DMS114 treated with DMSO at 0.1 percent for 48 hours (cell line): ENCODE data around the gene S100A12.
"Not testable (repeated sequence)": the region's sequence is repeated elsewhere in the genome, so short reads cannot be mapped to it uniquely, and the experiment has no call there.

Experiments used
- DNase-seq: peaks from one replicate; lab custom pipeline; 2025; ENCODE audit not compliant: unreplicated experiment; lab: John Stamatoyannopoulos, UW

S100A12 gene

GRCh38 chr1:153353226-153353947, 22.0 kb downstream of the S100A12 start:
- DNase-seq: peak; percentile 27

DNA sequence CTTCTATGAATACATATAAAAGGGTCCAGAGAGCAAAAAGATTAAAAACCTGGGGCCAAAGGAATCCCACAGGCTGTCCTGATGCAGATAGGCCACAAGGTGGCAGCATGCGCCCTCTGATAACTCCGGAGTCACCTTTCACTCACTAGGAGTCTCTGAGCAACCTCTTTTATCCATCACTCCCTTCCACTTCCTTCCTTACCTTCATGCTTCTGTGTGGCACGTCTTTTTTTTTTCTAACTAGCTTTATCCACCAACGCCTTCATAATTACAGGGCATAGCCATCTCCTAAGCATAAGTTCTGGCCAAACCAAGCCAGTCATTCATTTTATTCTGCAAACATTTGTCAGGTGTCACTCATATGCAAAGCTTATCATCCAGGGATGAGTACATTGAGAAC, 22.9 kb downstream of the S100A12 start:
- DNase-seq: peak; percentile 91

GRCh38 chr1:153350321-153350957, 25.0 kb downstream of the S100A12 start:
- DNase-seq: no peak

DNA sequence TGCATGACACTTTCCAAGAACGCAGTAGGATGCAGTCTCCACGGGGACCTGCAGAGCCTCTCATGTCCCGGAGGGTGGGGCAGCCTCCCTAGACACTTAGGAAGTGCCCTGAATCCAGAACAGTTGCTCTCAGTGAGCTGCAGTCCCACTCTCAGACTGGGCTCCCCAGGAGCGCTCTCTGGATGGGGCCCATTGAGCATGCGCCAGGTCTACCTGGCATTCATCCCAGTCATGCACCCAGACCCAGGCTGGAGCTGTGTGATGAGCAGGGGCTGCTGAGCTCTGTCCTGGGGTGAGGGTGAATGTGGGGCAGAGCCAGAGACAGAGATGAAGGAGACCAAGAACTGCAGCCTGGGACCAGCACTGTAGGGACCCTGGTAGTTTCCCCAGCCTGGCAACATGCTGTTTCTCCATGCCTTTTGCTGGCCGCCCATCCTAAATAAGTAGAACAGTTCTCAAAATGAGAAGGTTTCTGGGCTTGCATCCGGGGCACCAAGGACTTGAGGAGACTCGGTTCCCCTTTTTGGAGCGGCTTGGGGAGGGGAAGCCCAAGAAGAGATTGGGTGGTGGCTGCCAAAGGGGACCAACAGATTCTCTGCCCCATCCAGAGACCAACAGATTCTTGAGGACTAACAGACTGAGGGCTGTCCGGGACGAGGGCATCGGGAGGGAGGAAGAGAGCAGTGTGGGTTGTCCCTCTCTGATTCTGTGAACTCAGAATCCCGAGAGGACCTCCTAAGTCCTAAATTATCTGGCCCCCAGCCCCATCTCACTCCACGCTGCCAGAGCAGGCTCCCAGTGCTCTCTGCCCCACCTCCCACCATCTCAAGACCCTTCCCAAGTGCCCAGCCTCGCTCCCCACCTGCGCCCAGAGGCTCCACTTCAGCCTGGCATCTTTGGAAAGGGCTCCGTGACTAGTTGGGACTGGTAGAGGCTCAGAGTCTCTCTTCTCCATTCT, 25.8 kb downstream of the S100A12 start:
- no peak for DNase-seq

GRCh38 chr1:153348511-153349362, 26.7 kb downstream of the S100A12 start, which contains the start of gene PGLYRP4:
TSS of gene PGLYRP4 (minus strand) at chr1:153348841. CDS start at chr1:153347932, 909 bp downstream.
- DNase-seq: no peak

DNA sequence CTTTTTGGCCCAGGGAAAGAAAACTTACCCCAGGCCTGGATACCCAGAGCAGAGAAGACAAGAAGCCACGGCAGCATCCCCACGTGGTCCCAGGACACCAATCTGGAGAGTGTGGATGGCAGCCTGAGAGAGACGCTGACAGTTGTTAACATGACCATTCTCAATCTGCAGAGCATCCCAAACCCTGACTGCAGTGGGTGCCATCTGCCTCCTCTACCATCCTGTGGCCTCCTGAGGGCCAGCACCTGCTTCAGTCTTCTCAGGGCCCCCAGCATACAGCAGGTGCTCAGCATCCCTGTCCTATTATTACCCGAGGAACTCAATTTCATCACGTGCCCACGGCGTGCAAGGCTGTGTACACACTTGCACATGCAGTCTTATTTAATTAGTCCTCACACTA, 27.6 kb downstream of the S100A12 start:
- DNase-seq: no peak

DNA sequence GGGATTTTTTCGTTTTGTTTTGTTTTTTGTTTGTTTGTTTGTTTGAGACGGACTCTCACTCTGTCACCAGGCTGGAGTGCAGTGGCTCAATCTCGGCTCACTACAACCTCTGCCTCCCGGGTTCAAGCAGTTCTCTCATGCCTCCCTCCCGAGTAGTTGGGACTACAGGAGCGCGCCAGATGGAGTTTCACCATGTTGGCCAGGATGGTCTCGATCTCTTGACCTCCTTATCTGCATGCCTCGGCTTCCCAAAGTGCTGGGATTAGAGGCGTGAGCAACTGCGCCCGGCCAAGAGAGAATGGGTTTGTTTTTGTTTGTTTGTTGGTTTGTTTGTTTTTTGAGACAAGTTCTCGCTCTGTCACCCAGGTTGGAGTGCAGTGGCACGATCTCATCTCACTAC, 28.4 kb downstream of the S100A12 start:
- DNase-seq: not testable (repeated sequence)

DNA sequence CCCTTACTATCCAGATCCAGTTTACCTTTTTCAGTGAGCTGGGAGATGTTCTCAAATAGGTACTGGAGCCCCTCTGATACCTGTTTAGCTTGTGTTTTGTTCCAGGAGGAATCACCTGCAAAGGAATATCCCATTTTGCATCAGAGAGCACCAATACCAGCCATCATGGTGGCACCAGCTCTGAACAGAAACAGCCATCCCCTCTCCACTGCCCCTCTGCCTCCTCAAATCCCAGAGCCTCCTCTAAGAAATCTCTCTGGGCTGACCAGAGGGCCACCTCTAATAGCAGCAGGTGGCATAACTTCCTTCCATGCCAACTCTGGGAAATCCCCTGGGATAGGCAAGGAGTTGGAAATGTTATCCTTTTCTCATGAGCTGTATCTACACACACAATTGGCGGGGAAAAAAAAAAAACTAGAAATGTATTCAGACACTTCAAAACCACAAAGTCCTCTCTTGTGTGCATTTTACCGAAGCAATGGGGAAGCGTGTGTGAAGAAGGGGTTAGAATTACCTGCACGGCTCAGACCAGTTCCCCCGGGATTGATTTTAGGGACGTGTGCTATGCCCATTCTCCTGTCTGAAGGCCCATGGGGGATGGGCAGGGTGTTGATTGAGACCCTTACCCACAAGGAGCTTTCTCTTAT, 29.2 kb downstream of the S100A12 start:
- DNase-seq: no peak

DNA sequence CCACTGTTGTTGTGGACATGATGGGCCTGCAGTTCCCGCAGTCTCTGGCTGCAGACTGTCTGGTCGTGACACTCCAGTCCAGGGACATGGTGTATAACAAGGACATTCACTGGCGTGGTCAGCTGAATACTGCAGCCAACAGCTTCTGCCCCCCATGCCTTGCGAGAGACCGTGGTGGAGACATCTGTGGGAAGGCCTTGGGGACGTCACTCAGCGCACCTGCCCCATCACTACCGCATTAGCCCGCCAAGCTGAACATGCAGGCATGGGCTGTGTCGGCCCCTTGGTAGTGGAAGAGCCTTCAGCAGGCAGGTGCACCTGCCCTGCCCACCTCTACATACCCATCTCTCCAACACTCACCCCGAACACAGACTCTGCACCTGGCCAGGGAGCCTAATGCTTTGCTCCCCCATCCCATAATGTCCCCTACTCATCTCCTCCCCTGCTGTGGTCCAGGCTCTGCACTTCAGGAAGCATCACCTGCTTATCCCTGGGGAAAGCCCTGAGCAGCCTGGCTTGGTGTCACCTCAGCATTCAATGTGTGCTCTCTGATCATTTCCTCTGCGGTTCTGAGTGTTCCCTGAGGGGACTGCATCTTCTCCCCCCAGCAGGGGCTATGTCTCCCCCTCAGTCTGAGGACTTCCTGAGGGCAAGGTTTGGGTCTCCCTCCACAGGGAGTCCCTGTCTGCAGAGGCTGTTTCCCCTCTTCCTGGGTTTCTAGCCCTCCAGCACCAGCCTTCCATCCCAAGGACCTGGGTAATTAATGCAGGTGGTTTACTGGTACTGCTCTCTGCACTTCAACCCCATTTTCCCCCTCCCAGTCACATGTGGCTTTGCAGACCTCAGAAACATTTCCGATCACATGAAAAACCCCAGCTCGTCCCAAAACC, 30.0 kb downstream of the S100A12 start:
- DNase-seq: no peak

DNA sequence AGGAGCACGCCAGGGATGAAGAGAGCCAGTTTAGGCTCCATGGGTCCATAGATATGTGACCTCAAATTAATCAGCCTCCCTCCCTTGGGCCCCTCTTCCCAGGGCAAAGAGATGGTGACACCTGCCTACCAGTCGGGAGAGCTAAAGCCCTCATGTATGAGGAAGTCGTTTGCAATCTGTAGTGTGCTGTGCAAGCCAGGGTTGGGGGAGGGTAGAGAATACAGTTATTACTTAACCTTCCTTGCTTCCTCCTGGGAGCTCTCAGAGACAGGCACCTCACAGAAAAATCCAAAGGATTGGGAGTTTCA, 30.7 kb downstream of the S100A12 start:
- no peak for DNase-seq

- DNase-seq: no peak
Measured at GRCh38 chr1:153343811-153344717, 31.4 kb downstream of the S100A12 start.

DNA sequence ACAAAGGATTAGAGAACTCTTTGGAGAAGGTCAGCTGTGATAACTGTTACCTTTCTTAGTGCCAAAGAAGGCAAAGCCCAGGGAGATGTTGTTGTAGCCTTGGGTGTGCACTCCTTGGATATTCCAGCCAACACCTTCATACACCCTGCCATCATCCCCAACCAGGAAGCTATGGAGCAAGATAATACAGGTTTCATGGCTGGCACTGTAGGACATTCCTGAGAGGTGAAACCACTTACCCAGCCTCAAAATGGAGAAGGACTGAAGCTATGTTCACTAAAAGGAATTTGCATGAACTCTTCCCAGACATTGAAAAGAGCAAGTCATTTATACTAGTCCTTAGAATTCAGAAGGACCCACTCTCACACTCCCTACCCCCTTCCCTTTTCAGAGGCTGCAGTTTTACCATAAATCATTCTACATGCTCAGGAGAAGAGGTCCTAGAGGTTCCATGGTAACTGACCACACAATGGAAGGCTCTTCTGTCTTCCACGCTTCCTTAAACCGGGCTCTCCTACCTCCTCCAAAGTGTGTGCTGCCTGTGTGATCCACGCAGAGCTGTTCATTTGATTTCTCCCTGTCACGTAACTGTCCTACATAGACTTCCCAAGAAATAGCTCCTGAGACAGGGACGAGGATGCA, 32.3 kb downstream of the S100A12 start:
- DNase-seq: no peak

- DNase-seq: no peak
Measured at GRCh38 chr1:153342178-153342577, 33.2 kb downstream of the S100A12 start.

DNA sequence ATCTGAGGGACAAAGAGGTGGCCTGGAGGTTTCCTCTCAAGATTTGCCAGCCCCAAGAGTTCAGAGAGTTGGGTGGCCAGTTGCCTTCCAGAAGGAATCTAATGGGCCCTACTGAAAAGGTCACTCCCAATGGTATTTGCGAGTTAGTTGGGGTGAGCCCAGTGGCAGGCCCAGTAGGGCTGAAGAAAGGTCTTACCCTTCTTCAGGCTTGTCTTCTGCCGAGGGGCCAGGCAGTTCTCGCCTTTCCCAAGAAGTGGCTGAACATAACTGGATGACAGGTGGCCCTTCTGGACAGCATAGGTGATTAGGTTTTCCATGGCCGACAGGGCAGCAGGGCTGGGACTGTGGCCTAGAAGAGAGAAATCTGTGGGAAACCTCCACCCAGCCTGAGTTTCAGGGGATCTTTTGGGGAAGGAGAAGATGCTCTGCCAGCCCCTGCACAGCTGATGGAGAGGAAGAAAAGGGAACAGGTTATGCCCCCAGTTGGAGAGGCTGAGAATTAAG, 33.9 kb downstream of the S100A12 start:
- no peak for DNase-seq

DNA sequence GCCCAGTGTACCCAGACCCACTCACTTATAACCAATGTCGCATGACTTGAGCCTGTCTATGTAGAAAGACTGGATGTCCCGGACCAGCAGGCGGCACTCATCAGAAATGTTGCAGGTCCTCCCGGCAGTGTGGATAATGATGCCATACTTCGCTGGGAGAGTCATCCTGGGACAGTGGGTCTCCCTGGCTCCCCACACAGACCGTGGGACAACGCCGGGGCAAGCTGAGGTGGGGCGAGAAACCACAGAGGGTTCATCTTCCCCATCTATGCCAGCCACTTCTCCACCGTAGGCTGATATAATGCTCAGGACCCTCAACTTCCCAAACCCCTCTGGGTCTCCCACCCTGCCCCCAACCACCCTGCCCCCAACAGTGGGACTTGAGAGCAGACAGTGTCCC, 35.1 kb downstream of the S100A12 start:
- DNase-seq: no peak

DNA sequence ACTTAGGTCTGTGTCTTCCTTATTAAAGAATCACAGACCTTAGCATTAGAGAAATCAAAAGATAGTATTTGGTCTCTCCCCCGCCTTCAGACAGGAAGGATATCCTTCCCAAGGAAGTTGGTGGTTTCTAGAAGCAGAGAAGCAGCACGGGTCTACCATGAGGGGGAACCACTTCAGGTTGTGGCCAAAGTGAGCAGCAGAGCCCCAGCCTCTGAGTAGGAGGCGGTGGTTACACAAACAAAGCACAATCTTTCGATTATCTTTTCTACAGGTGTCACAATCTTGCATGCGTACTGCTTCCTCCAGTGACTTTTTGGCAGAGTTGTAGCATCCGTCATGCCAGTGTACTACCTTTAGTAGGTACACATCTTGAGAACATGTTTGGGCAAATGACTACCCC, 35.6 kb downstream of the S100A12 start:
- no peak for DNase-seq

DNA sequence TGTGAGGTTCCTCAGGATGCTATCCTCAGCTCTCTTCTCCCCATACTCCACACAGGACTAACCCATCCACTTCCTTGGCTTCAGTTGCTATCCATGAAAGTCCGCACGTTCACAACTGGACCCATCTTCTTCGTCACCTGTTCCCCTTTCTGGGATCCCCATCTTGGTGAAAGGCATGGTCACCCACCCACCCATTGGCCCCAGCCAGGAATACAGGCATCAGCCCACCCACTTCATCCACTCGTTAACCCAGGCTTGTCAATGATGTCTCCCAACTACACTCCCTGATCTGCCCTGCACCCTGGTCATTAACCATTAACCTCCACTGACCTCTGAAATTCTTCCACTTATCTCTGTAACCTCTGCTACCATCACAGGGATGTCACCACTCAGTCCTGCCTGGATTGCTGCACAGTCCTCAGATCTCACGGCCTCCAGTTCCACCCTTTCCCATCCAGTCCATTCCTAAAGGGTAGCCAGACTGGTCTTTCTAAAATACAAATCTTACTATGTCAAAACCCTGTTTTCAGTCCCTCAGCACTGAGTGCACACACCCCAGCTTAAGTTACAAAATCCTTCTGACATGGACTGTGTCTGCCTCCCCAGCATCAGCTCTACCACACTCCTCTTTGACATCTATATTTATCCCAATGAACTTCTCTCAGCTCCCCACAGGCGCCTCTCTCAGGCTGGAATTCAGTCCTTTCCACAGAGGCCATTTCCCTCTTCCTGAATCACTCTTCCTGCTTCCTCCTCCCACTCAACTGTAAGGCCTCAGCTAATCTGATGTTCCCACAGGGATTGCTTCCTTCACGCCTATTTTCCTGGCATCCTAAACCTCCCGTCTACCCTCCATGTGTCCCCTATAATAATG, 37.2 kb downstream of the S100A12 start:
- no peak for DNase-seq
